SJCRH30 (cell line): Measurements from ENCODE around the gene CTNS. TPM values are rescaled to one million over a fixed set of nuclear protein-coding genes. Genes with fewer than 3 reads are reported as not detected.
A peak's percentile ranks its signal among the peaks of the same experiment; 100 is the strongest.
"Not testable (repeated sequence)": the region's sequence is repeated elsewhere in the genome, so short reads cannot be mapped to it uniquely, and the experiment has no call there.

Experiments used
- DNase-seq, 2 experiments: peaks; one replicate each; pipeline ENCODE4 v3.0.0-alpha.2; 2015 to 2020
- H3K27ac ChIP-seq: fragments of 250-450 bp; sonication (Bioruptor Pico); 2 replicates; pipeline ENCODE4 v1.5.1; 2020; ENCODE audit warnings: mild to moderate bottlenecking, moderate library complexity
- H3K27me3 ChIP-seq: fragments of 250-450 bp; sonication (Bioruptor Pico); 2 replicates; pipeline ENCODE4 v1.5.1; 2020; ENCODE audit warnings: mild to moderate bottlenecking, moderate library complexity
- H3K36me3 ChIP-seq: fragments of 250-450 bp; sonication (Bioruptor Pico); 2 replicates; pipeline ENCODE4 v1.5.1; 2020; ENCODE audit warnings: mild to moderate bottlenecking, moderate library complexity
- H3K4me1 ChIP-seq: fragments of 250-450 bp; sonication (Bioruptor Pico); 2 replicates; pipeline ENCODE4 v1.5.1; 2020; ENCODE audit warnings: mild to moderate bottlenecking, moderate library complexity
- H3K4me3 ChIP-seq: fragments of 250-450 bp; sonication (Bioruptor Pico); 2 replicates; pipeline ENCODE4 v1.5.1; 2020; ENCODE audit warnings: mild to moderate bottlenecking, moderate library complexity
- H3K9me3 ChIP-seq: fragments of 250-450 bp; sonication (Bioruptor Pico); replicated peaks from 2 replicates; pipeline ENCODE4 v1.5.1; 2020; ENCODE audit warnings: mild to moderate bottlenecking, moderate library complexity
- total RNA-seq: library from RNA; depleted of rRNA; stranded (reverse); fragments of >200 nt; shearing (Covaris generic); gene quantifications from 2 replicates; pipeline ENCODE4 v1.2.3, GENCODE V29; 2014; rRNA removed

The CTNS gene
- total RNA-seq, 1 experiment from 2014 or later, result 8.1 TPM

DNA sequence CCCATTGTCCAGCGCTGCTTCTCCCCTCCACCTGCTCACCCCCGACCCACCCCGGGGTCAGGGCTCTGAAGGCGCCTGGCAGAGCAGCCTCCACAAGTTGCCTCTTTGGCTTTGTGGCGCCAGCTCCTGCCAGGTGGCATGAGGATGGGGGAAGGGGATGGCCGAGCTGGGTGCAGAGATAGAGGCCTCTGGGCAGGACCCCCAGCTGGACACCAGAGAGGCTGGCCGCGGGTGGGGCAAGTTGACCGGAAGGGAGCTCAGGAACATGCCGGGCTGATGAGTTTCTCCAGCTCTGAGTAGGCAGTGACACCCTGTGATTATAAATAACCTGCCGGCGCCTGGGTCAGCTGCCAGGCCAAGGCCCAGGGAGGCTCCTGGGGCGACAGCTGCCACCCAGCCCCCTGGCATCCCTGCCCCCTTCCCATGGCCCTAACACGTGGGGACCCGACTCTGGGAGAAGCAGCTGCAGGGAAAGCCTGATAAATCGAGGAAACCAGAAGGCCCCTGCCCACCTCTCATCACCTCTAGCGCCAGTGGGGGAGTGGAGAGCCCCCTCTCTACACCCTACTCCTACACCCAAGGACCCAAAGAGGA, 58.7 kb downstream of the CTNS start:
- Histone ChIP-seq H3K4me3 (peak overlapping the region; percentile 45), H3K4me1 (peaks cover 7% of the 10 kb centered on the region; the same call in 1 of the 2 replicates), H3K9me3 (no peaks in the 10 kb centered on the region), H3K27ac (peak overlapping the region; percentile 57), H3K36me3 (no peaks in the 10 kb centered on the region), H3K27me3 (no peaks in the 10 kb centered on the region)
- DNase-seq, result peak; percentile 36 to 51

DNA sequence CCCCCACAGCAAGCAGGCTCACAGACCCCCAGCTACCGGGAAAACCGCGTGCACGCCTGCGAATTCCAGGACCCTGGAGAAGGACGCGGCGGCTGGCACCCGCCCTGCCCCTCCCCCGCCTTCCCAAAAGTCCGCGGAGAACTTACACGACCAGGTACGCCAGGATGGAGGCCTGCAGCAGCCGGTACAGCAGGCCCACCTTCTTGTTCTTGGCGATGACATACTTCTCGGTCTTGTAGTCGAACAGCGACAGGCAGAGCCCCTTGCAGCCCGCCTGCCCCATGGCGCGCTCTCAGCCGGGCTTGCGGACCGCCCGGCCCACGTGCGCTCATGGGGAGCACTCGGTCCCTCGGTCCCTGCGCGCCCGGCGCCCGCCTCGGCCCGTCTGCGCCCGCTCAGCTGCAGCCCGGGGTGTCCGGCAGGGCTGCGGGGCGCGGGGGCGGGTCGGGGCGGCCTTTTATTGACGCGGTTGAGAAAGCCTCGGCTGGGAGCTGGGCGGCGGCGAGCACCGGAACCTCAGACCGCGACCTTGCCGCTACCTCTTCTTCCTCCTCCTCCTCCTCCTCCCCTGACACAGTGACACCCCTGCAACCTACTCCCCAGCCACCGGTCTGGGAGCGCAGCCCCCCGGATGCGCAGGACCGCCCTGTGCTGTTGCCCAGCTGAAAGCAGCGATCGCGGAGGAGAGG, 59.3 kb downstream of the CTNS start, which contains the start of gene P2RX5:
Gene P2RX5, minus strand, starts transcription at position 433 of the 689 bp plus-strand sequence. Its CDS starts 150 bp downstream, at position 283.
- Histone ChIP-seq H3K4me1 (peaks cover 7% of the 10 kb centered on the region; the same call in 1 of the 2 replicates), H3K4me3 (peak within 1 kb of the TSS; percentile 45), H3K9me3 (no peaks in the 10 kb centered on the region), H3K27me3 (no peaks in the 10 kb centered on the region), H3K36me3 (no peaks in the 10 kb centered on the region), H3K27ac (peak within 1 kb of the TSS; percentile 57)
- DNase-seq, result no peak

DNA sequence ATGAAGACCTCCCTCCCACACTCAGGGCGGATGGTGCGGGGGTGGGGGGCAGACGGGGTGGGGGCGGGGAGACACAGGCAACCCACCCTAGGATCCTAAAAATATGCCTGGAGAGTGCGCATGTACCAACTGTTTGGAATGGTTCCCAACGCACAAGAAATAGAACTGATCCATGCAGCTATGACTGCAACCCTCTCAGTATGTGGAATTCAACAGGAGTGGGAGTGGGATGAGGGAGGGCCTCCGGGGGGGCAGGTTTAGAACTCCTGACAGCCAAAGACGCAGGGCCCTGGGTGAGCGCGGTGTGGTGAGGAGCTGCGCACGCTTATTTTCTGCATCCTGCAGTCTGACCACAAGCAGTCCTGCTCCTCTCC, 60.5 kb downstream of the CTNS start:
- no peaks in the 10 kb centered on the region for H3K27me3 ChIP-seq
- H3K4me1 ChIP-seq, result peaks cover 7% of the 10 kb centered on the region; the same call in 1 of the 2 replicates
- no peaks in the 10 kb centered on the region for H3K36me3 ChIP-seq
- no peak overlapping the region for H3K27ac ChIP-seq
- no peak for DNase-seq
- no peaks in the 10 kb centered on the region for H3K9me3 ChIP-seq
- H3K4me3 ChIP-seq, result no peak overlapping the region

- Histone ChIP-seq H3K4me1 (peaks cover 7% of the 10 kb centered on the region; the same call in 1 of the 2 replicates), H3K9me3 (no peaks in the 10 kb centered on the region), H3K27me3 (no peaks in the 10 kb centered on the region), H3K4me3 (no peak overlapping the region), H3K27ac (no peak overlapping the region), H3K36me3 (no peaks in the 10 kb centered on the region)
- no peak for DNase-seq
Observed at GRCh38 chr17:3698139-3698538, 61.6 kb downstream of the CTNS start.

- Histone ChIP-seq H3K9me3 (no peaks in the 10 kb centered on the region), H3K27ac (no peak overlapping the region), H3K36me3 (no peaks in the 10 kb centered on the region), H3K27me3 (no peaks in the 10 kb centered on the region), H3K4me1 (peaks cover 7% of the 10 kb centered on the region; the same call in 1 of the 2 replicates), H3K4me3 (no peak overlapping the region)
- no peak for DNase-seq
Observed at GRCh38 chr17:3699951-3700350, 63.4 kb downstream of the CTNS start.

DNA sequence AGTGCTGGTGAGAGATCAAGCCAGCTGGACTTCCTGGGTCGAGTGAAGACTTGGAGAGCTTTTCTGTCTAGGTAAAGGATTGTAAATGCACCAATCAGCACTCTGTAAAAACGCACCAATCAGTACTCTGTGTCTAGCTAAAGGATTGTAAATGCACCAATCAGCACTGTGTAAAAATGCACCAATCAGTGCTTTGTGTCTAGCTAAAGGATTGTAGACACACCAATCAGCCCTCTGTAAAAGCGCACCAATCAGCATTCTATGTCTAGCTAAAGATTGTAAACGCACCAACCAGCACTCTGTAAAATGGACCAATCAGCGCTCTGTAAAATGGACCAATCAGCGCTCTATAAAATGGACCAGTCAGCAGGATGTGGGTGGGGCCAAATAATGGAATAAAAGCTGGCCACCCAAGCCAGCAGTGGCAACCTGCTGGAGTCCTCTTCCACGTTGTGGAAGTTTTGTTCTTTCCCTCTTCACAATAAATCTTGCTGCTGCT, 65.5 kb downstream of the CTNS start:
- H3K9me3 ChIP-seq, H3K4me3 ChIP-seq, H3K36me3 ChIP-seq, H3K27me3 ChIP-seq, DNase-seq, H3K4me1 ChIP-seq, H3K27ac ChIP-seq: not testable (repeated sequence)

DNA sequence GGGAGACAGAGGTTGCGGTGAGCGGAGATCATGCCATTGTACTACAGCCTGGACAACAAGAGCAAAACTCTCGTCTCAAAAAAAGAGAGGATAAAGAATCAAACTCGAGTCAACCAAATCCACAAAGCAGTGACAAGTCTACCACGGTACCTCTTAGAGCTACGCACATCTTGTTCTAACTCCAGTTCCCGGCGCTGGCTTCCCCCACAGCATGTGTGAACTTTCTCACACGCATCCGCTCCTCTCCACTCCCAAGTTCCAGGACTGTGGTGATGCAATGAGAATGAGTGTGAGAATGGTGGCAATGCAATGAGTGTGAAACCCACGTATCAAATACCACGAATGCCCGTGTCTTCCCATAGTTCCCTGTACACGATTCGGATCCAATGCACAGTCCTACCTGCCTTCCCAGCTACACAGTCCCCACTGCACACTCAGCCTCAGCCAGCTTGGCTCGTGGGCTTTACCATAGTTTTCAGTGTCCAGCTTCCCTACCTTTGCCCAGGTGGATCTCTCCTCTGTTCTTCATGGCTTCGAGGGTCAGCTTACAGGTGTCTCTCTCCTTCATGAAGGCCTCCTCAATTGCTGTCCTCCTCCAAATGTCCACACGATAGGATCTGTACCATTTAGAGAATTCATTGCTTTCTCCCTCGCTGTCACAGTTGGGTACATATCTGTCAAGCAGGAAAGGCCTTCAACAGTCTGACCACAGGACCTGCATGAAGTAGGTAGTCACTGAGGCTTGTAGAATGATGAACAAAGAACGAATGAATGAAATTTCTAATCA, 68.6 kb downstream of the CTNS start:
- DNase-seq, result no peak
- Histone ChIP-seq H3K27ac (no peak overlapping the region), H3K9me3 (no peaks in the 10 kb centered on the region), H3K4me3 (no peak overlapping the region), H3K27me3 (no peaks in the 10 kb centered on the region), H3K4me1 (no peaks in the 10 kb centered on the region), H3K36me3 (no peaks in the 10 kb centered on the region)

GRCh38 chr17:3705718-3705984, 69.1 kb downstream of the CTNS start:
- H3K27me3 ChIP-seq, H3K4me1 ChIP-seq, H3K36me3 ChIP-seq, H3K27ac ChIP-seq, DNase-seq, H3K4me3 ChIP-seq, H3K9me3 ChIP-seq: not testable (repeated sequence)

DNA sequence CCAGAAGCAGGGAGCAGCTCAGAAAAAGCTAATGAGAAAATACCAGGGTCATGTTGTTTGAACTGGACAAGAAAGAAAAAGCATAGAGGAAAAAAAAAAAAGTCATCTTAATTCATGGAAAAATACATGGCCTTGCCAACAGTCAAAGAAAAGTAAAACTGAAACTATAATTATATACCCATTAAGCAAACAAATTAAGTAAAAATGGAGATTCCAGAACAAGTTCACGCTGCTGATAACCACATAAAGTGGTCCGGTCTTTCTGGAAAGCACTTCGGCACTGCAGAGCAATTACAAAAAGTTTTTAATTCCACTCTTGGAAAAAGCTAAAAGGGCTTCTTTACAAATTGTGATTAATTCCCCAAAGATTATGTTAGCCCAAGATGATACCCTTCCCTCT, 71.8 kb downstream of the CTNS start:
- no peaks in the 10 kb centered on the region for H3K4me1 ChIP-seq
- H3K27me3 ChIP-seq, result no peaks in the 10 kb centered on the region
- H3K4me3 ChIP-seq, result no peak overlapping the region
- no peak for DNase-seq
- no peak overlapping the region for H3K27ac ChIP-seq
- no peaks in the 10 kb centered on the region for H3K9me3 ChIP-seq
- no peaks in the 10 kb centered on the region; the same call in 1 of the 2 replicates for H3K36me3 ChIP-seq

- H3K36me3 ChIP-seq, result peaks cover 4% of the 10 kb centered on the region; the same call in 1 of the 2 replicates
- no peak overlapping the region for H3K27ac ChIP-seq
- no peaks in the 10 kb centered on the region for H3K9me3 ChIP-seq
- no peak for DNase-seq
- H3K27me3 ChIP-seq, result no peaks in the 10 kb centered on the region
- H3K4me1 ChIP-seq, result no peaks in the 10 kb centered on the region
- H3K4me3 ChIP-seq, result no peak overlapping the region
Observed at GRCh38 chr17:3710951-3711383, 74.4 kb downstream of the CTNS start.

Other genes starting within 250 kb of the CTNS start
- gene OR1E1, start 238.3 kb upstream of the CTNS start, total RNA-seq, result 0.18 and 0.33 TPM in 2 replicates
- not detected in 2 replicates for gene OR3A3, start 225.4 kb upstream of the CTNS start, total RNA-seq
- 0.42 TPM in 1 of 2 replicates, not detected in the other for gene OR1E2, start 202.9 kb upstream of the CTNS start, total RNA-seq
- 1.8 and 2.2 TPM in 2 replicates for gene SPATA22, start 164.9 kb upstream of the CTNS start, total RNA-seq
- gene ASPA, start 160.8 kb upstream of the CTNS start, total RNA-seq, result 0.02 TPM in 1 of 2 replicates, not detected in the other
- gene TRPV3, start 78.9 kb upstream of the CTNS start, total RNA-seq, result 1.6 and 2.0 TPM in 2 replicates
- 3.1 and 4.0 TPM in 2 replicates for gene TRPV1, start 27.3 kb upstream of the CTNS start, total RNA-seq
- 11.4 and 12.4 TPM in 2 replicates for gene SHPK, start 510 bp upstream of the CTNS start, total RNA-seq
- 27.6 and 28.6 TPM in 2 replicates for gene TAX1BP3, start 31.8 kb downstream of the CTNS start, total RNA-seq
- 25.3 and 27.9 TPM in 2 replicates for gene EMC6, start 32.1 kb downstream of the CTNS start, total RNA-seq
- 1.2 and 3.0 TPM in 2 replicates for gene P2RX5, start 59.4 kb downstream of the CTNS start, total RNA-seq
- gene HASPIN, start 87.1 kb downstream of the CTNS start, total RNA-seq, result 15.2 and 15.9 TPM in 2 replicates
- gene ITGAE, start 164.4 kb downstream of the CTNS start, total RNA-seq, result 31.0 and 31.6 TPM in 2 replicates
- gene NCBP3, start 209.5 kb downstream of the CTNS start, total RNA-seq, result 23.3 and 25.4 TPM in 2 replicates